HEK293 (cell line): Measurements from ENCODE around the gene PRKCZ.

Experiments
- CTCF ChIA-PET: fragments of 350-600 bp; formaldehyde crosslinking; extraction: SDS; loops from one replicate; lab custom pipeline; 2021; ENCODE audit warnings: antibody characterized with exemption; lab: Yijun Ruan, JAX
- POLR2A ChIA-PET: fragments of 300-600 bp; formaldehyde crosslinking; extraction: SDS; loops from one replicate; lab custom pipeline; 2020; ENCODE audit warnings: antibody characterized with exemption, inconsistent platforms; lab: Yijun Ruan, JAX
- H3K27ac ChIP-seq: fragments of 200-500 bp; sonication (Bioruptor generic); 2 replicates; pipeline ENCODE4 v1.5.1; 2014; ENCODE audit warnings: low read depth, low read length, control low read depth, inconsistent platforms; ENCODE audit errors: extremely low read depth
- H3K36me3 ChIP-seq, 2 experiments: fragments of 200-500 bp in 1 of 2; sonication (Bioruptor generic) in 1 of 2; 1 replicate in 1 of 2; 2 replicates in 1 of 2; pipeline ENCODE4 v1.5.1; 2014 to 2017; ENCODE audit warnings: inconsistent platforms in 2 of 2, low read length in 2 of 2; ENCODE audit not compliant: control insufficient read depth in 2 of 2, insufficient read depth in 1 of 2
- H3K4me1 ChIP-seq: fragments of 200-500 bp; sonication (Bioruptor generic); 2 replicates; pipeline ENCODE4 v1.5.1; 2014; ENCODE audit warnings: mild to moderate bottlenecking, low read length, inconsistent platforms; ENCODE audit not compliant: control insufficient read depth, insufficient read depth
- H3K4me3 ChIP-seq: 2 replicates; pipeline ENCODE4 v1.5.1; 2011; ENCODE audit warnings: low read depth, mild to moderate bottlenecking, control low read depth, low read length, moderate library complexity
- H3K9me3 ChIP-seq: fragments of 200-500 bp; sonication (Bioruptor generic); 2 replicates; pipeline ENCODE4 v1.5.1; 2014; ENCODE audit warnings: low read depth, low read length, inconsistent platforms; ENCODE audit not compliant: control insufficient read depth, insufficient read depth
- BCL11A ChIP-seq: fragments of 450-650 bp; formaldehyde crosslinking; IDR thresholded peaks from 2 replicates; pipeline ENCODE4 v1.5.1; 2016; ENCODE audit warnings: low read depth, missing biosample characterization, missing genetic modification characterization
- HOXD13 ChIP-seq: sonication (generic); formaldehyde crosslinking; IDR thresholded peaks from 2 replicates; pipeline ENCODE4 v1.8.0; 2022; ENCODE audit warnings: missing genetic modification reagents, borderline replicate concordance
- IKZF3 ChIP-seq: fragments of 450-650 bp; IDR thresholded peaks from 2 replicates; pipeline ENCODE4 v1.5.0; 2018; ENCODE audit warnings: missing biosample characterization, mild to moderate bottlenecking, missing genetic modification characterization, moderate library complexity
- KLF9 ChIP-seq: fragments of 450-650 bp; formaldehyde crosslinking; IDR thresholded peaks from 2 replicates; pipeline ENCODE4 v1.5.1; 2016; ENCODE audit warnings: missing biosample characterization, missing genetic modification characterization, low read depth
- TRIM28 ChIP-seq: IDR thresholded peaks from 2 replicates; pipeline ENCODE4 v1.6.1; 2011; ENCODE audit warnings: low read length, control low read depth, borderline replicate concordance
- ZEB2 ChIP-seq: fragments of 450-650 bp; formaldehyde crosslinking; IDR thresholded peaks from 2 replicates; pipeline ENCODE4 v1.5.1; 2016; ENCODE audit warnings: missing biosample characterization, missing genetic modification characterization
- ZFP37 ChIP-seq: fragments of 450-650 bp; formaldehyde crosslinking; IDR thresholded peaks from 2 replicates; pipeline ENCODE4 v1.5.1; 2016; ENCODE audit warnings: missing biosample characterization, missing genetic modification characterization
- ZNF2 ChIP-seq: fragments of 450-650 bp; formaldehyde crosslinking; IDR thresholded peaks from 2 replicates; pipeline ENCODE4 v1.5.1; 2016; ENCODE audit warnings: missing biosample characterization, missing genetic modification characterization
- ZNF274 ChIP-seq, 2 experiments: fragments of 200-500 bp in 1 of 2; fragments of 450-650 bp in 1 of 2; sonication (Bioruptor generic) in 1 of 2; formaldehyde crosslinking in 1 of 2; IDR thresholded peaks; 2 replicates each; pipeline versions ENCODE4 v1.5.1 to v1.6.1; 2014 to 2016; ENCODE audit warnings: borderline replicate concordance in 1 of 2, inconsistent platforms in 1 of 2, low read length in 1 of 2, missing biosample characterization in 1 of 2, missing genetic modification characterization in 1 of 2
- ZNF394 ChIP-seq: fragments of 450-650 bp; formaldehyde crosslinking; IDR thresholded peaks from 2 replicates; pipeline ENCODE4 v1.5.1; 2016; ENCODE audit warnings: missing biosample characterization, missing genetic modification characterization, mild to moderate bottlenecking, moderate library complexity, borderline replicate concordance
- ZNF48 ChIP-seq: fragments of 450-650 bp; formaldehyde crosslinking; IDR thresholded peaks from 2 replicates; pipeline ENCODE4 v1.5.1; 2016; ENCODE audit warnings: missing biosample characterization, missing genetic modification characterization
- ZNF544 ChIP-seq: fragments of 450-650 bp; formaldehyde crosslinking; IDR thresholded peaks from 2 replicates; pipeline ENCODE4 v1.5.0; 2017; ENCODE audit warnings: missing biosample characterization, missing genetic modification characterization
- ZNF549 ChIP-seq: fragments of 450-650 bp; IDR thresholded peaks from 2 replicates; pipeline ENCODE4 v1.5.1; 2018; ENCODE audit warnings: missing biosample characterization, missing genetic modification characterization, mild to moderate bottlenecking, inconsistent platforms, moderate library complexity
- ZNF571 ChIP-seq: fragments of 450-650 bp; formaldehyde crosslinking; IDR thresholded peaks from 2 replicates; pipeline ENCODE4 v1.5.0; 2017; ENCODE audit warnings: missing biosample characterization, missing genetic modification characterization
- ZNF658 ChIP-seq: fragments of 450-650 bp; formaldehyde crosslinking; IDR thresholded peaks from 2 replicates; pipeline ENCODE4; 2016; ENCODE audit warnings: missing biosample characterization, missing genetic modification characterization
- ZNF664 ChIP-seq: fragments of 450-650 bp; formaldehyde crosslinking; IDR thresholded peaks from 2 replicates; pipeline ENCODE4 v1.5.1; 2016; ENCODE audit warnings: missing biosample characterization, missing genetic modification characterization
- ZNF785 ChIP-seq: fragments of 450-650 bp; formaldehyde crosslinking; IDR thresholded peaks from 2 replicates; pipeline ENCODE4 v1.5.1; 2016; ENCODE audit warnings: missing biosample characterization, missing genetic modification characterization
- TF ChIP-seq, protein P1 (sequence below): fragments of 450-650 bp; formaldehyde crosslinking; IDR thresholded peaks from 2 replicates; pipeline ENCODE4 v1.5.1; 2016; ENCODE audit warnings: missing biosample characterization, missing genetic modification characterization
- TF ChIP-seq, protein P2 (sequence below): fragments of 450-650 bp; formaldehyde crosslinking; IDR thresholded peaks from 2 replicates; pipeline ENCODE4 v1.5.1; 2016; ENCODE audit warnings: missing biosample characterization, missing genetic modification characterization
- TF ChIP-seq, protein P3 (sequence below): fragments of 450-650 bp; formaldehyde crosslinking; IDR thresholded peaks from 2 replicates; pipeline ENCODE4 v1.5.1; 2016; ENCODE audit warnings: missing biosample characterization, missing genetic modification characterization
- TF ChIP-seq, protein P4 (sequence below): fragments of 450-650 bp; formaldehyde crosslinking; IDR thresholded peaks from 2 replicates; pipeline ENCODE4 v1.5.1; 2016; ENCODE audit warnings: missing biosample characterization, missing genetic modification characterization
- TF ChIP-seq, protein P5 (sequence below): fragments of 450-650 bp; formaldehyde crosslinking; IDR thresholded peaks from 2 replicates; pipeline ENCODE4 v1.5.1; 2016; ENCODE audit warnings: missing biosample characterization, missing genetic modification characterization
- TF ChIP-seq, protein P6 (sequence below): fragments of 450-650 bp; formaldehyde crosslinking; IDR thresholded peaks from 2 replicates; pipeline ENCODE4 v1.5.1; 2016; ENCODE audit warnings: missing biosample characterization, missing genetic modification characterization

The PRKCZ gene

DNA sequence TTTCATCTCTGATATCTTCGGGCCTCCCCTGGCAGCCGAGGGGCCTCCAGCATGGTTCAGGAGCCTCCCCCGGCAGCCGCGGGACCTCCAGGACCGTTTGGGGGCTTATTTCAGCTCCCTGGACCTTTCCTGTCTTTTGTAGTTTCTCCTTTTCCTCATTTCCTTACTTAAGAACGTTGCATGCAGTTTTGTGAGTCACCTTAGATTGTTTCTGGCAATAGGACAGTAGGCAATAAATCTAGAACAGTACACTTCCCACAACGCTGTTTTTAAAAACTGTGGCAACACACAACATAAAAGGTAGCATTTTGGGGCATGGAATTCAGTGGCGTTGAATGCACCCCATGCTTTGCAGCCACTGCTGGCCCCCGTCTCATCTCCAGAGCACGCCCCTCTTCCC is 120.0 kb downstream of the PRKCZ start:
- no peak overlapping the region for H3K27ac ChIP-seq
- CTCF ChIA-PET, result no interaction called here
- no peaks in the 10 kb centered on the region for H3K4me1 ChIP-seq
- no peaks in the 10 kb centered on the region for H3K9me3 ChIP-seq
- peaks cover 0 to 39% of the 10 kb centered on the region in 2 experiments; a peak in 1 of 3 replicates for H3K36me3 ChIP-seq
- TF ChIP-seq ZEB2 (tag by site-specific recombination), result no peak
- TF ChIP-seq, protein P1, sequence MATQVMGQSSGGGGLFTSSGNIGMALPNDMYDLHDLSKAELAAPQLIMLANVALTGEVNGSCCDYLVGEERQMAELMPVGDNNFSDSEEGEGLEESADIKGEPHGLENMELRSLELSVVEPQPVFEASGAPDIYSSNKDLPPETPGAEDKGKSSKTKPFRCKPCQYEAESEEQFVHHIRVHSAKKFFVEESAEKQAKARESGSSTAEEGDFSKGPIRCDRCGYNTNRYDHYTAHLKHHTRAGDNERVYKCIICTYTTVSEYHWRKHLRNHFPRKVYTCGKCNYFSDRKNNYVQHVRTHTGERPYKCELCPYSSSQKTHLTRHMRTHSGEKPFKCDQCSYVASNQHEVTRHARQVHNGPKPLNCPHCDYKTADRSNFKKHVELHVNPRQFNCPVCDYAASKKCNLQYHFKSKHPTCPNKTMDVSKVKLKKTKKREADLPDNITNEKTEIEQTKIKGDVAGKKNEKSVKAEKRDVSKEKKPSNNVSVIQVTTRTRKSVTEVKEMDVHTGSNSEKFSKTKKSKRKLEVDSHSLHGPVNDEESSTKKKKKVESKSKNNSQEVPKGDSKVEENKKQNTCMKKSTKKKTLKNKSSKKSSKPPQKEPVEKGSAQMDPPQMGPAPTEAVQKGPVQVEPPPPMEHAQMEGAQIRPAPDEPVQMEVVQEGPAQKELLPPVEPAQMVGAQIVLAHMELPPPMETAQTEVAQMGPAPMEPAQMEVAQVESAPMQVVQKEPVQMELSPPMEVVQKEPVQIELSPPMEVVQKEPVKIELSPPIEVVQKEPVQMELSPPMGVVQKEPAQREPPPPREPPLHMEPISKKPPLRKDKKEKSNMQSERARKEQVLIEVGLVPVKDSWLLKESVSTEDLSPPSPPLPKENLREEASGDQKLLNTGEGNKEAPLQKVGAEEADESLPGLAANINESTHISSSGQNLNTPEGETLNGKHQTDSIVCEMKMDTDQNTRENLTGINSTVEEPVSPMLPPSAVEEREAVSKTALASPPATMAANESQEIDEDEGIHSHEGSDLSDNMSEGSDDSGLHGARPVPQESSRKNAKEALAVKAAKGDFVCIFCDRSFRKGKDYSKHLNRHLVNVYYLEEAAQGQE (tag by site-specific recombination), result no peak
- TF ChIP-seq ZNF658, result no peak
- TF ChIP-seq TRIM28, result no peak
- TF ChIP-seq ZNF571 (tag by site-specific recombination), result no peak
- TF ChIP-seq, protein P2, sequence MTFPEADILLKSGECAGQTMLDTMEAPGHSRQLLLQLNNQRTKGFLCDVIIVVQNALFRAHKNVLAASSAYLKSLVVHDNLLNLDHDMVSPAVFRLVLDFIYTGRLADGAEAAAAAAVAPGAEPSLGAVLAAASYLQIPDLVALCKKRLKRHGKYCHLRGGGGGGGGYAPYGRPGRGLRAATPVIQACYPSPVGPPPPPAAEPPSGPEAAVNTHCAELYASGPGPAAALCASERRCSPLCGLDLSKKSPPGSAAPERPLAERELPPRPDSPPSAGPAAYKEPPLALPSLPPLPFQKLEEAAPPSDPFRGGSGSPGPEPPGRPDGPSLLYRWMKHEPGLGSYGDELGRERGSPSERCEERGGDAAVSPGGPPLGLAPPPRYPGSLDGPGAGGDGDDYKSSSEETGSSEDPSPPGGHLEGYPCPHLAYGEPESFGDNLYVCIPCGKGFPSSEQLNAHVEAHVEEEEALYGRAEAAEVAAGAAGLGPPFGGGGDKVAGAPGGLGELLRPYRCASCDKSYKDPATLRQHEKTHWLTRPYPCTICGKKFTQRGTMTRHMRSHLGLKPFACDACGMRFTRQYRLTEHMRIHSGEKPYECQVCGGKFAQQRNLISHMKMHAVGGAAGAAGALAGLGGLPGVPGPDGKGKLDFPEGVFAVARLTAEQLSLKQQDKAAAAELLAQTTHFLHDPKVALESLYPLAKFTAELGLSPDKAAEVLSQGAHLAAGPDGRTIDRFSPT, result no peak
- no peak for TF ChIP-seq ZNF785 (tag by site-specific recombination)
- no peak for TF ChIP-seq ZNF549 (tag by site-specific recombination)
- TF ChIP-seq KLF9 (tag by site-specific recombination), result no peak
- TF ChIP-seq, protein P3, sequence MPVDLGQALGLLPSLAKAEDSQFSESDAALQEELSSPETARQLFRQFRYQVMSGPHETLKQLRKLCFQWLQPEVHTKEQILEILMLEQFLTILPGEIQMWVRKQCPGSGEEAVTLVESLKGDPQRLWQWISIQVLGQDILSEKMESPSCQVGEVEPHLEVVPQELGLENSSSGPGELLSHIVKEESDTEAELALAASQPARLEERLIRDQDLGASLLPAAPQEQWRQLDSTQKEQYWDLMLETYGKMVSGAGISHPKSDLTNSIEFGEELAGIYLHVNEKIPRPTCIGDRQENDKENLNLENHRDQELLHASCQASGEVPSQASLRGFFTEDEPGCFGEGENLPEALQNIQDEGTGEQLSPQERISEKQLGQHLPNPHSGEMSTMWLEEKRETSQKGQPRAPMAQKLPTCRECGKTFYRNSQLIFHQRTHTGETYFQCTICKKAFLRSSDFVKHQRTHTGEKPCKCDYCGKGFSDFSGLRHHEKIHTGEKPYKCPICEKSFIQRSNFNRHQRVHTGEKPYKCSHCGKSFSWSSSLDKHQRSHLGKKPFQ, result no peak
- TF ChIP-seq, protein P4, sequence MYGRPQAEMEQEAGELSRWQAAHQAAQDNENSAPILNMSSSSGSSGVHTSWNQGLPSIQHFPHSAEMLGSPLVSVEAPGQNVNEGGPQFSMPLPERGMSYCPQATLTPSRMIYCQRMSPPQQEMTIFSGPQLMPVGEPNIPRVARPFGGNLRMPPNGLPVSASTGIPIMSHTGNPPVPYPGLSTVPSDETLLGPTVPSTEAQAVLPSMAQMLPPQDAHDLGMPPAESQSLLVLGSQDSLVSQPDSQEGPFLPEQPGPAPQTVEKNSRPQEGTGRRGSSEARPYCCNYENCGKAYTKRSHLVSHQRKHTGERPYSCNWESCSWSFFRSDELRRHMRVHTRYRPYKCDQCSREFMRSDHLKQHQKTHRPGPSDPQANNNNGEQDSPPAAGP, result no peak
- no peak for TF ChIP-seq ZNF274 (IDR thresholded peaks at IDR 0.05; ENCODE audit: low read length)
- TF ChIP-seq ZNF274 (tag by site-specific recombination; IDR thresholded peaks at IDR 0.05; ENCODE audit: borderline replicate concordance), result no peak
- TF ChIP-seq, protein P5, sequence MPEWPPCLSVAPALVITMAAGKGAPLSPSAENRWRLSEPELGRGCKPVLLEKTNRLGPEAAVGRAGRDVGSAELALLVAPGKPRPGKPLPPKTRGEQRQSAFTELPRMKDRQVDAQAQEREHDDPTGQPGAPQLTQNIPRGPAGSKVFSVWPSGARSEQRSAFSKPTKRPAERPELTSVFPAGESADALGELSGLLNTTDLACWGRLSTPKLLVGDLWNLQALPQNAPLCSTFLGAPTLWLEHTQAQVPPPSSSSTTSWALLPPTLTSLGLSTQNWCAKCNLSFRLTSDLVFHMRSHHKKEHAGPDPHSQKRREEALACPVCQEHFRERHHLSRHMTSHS, result no peak
- TF ChIP-seq, all 188 proteins: peak for 0
- no peak overlapping the region for H3K4me3 ChIP-seq
- POLR2A ChIA-PET, result no interaction called here

DNA sequence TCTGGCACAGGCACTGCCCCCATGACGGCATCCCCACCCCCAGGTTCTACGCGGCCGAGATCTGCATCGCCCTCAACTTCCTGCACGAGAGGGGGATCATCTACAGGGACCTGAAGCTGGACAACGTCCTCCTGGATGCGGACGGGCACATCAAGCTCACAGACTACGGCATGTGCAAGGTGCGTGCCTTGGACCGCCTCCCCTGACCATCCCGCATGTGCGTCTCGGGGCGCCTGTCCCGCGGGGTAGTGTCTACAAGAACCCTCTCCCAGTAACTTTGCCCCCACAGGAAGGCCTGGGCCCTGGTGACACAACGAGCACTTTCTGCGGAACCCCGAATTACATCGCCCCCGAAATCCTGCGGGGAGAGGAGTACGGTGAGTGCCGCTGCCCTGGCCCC is 121.8 kb downstream of the PRKCZ start:
- no peak overlapping the region for H3K4me3 ChIP-seq
- H3K4me1 ChIP-seq, result no peaks in the 10 kb centered on the region
- peaks cover 0 to 51% of the 10 kb centered on the region in 2 experiments; a peak in 1 of 3 replicates for H3K36me3 ChIP-seq
- H3K9me3 ChIP-seq, result no peaks in the 10 kb centered on the region
- POLR2A ChIA-PET, result no interaction called here
- no peak overlapping the region for H3K27ac ChIP-seq
- CTCF ChIA-PET, result no interaction called here
- TF ChIP-seq HOXD13 (CRISPR knock-in tag) (no peak), ZFP37 (tag by site-specific recombination) (no peak), ZNF785 (tag by site-specific recombination) (no peak), ZNF664 (tag by site-specific recombination) (no peak), ZNF2 (tag by site-specific recombination) (no peak), BCL11A (tag by site-specific recombination) (no peak), IKZF3 (tag by site-specific recombination) (no peak), ZNF544 (no peak), ZNF394 (tag by site-specific recombination) (no peak), ZNF48 (no peak)
- TF ChIP-seq, protein P4, result no peak
- TF ChIP-seq, protein P6, sequence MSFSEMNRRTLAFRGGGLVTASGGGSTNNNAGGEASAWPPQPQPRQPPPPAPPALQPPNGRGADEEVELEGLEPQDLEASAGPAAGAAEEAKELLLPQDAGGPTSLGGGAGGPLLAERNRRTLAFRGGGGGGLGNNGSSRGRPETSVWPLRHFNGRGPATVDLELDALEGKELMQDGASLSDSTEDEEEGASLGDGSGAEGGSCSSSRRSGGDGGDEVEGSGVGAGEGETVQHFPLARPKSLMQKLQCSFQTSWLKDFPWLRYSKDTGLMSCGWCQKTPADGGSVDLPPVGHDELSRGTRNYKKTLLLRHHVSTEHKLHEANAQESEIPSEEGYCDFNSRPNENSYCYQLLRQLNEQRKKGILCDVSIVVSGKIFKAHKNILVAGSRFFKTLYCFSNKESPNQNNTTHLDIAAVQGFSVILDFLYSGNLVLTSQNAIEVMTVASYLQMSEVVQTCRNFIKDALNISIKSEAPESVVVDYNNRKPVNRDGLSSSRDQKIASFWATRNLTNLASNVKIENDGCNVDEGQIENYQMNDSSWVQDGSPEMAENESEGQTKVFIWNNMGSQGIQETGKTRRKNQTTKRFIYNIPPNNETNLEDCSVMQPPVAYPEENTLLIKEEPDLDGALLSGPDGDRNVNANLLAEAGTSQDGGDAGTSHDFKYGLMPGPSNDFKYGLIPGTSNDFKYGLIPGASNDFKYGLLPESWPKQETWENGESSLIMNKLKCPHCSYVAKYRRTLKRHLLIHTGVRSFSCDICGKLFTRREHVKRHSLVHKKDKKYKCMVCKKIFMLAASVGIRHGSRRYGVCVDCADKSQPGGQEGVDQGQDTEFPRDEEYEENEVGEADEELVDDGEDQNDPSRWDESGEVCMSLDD (tag by site-specific recombination), result no peak
